BJ (cell line): Measurements from ENCODE around the gene LDLRAD3. TPM values are rescaled to one million over a fixed set of nuclear protein-coding genes. Genes with fewer than 3 reads are reported as not detected.

Experiments used
- CTCF ChIA-PET: fragments of 350-600 bp; formaldehyde crosslinking; extraction: SDS; loops from one replicate; lab custom pipeline; 2021; ENCODE audit warnings: antibody characterized with exemption, inconsistent platforms; lab: Yijun Ruan, JAX
- POLR2A ChIA-PET: fragments of 300-600 bp; sonication (Branson Sonifier 250); formaldehyde crosslinking; extraction: SDS; loops from one replicate; lab custom pipeline; 2021; ENCODE audit warnings: antibody characterized with exemption; lab: Charles Lee
- DNase-seq: peaks from one replicate; pipeline ENCODE4 v3.0.0-alpha.2; 2011; ENCODE audit warnings: low read depth
- H3K27me3 ChIP-seq: 2 replicates; pipeline ENCODE4 v1.6.0; 2011; ENCODE audit warnings: low read length; ENCODE audit not compliant: control insufficient read depth, insufficient read depth
- H3K36me3 ChIP-seq: 2 replicates; pipeline ENCODE4 v1.5.1; 2011; ENCODE audit warnings: low read length; ENCODE audit not compliant: control insufficient read depth, insufficient read depth
- H3K4me3 ChIP-seq: 2 replicates; pipeline ENCODE4 v1.5.1; 2011; ENCODE audit warnings: low read depth, mild to moderate bottlenecking, control low read depth, low read length
- CTCF ChIP-seq: IDR thresholded peaks from 2 replicates; pipeline ENCODE4 v1.5.1; 2011; ENCODE audit warnings: low read depth, mild to moderate bottlenecking, control low read depth, inconsistent platforms, low read length, moderate library complexity; ENCODE audit not compliant: insufficient read depth
- polyA plus RNA-seq: library from polyadenylated mRNA; depleted of rRNA; stranded (reverse); fragments of >200 nt; gene quantifications from 2 replicates; pipeline ENCODE4 v1.2.3, GENCODE V29; 2011

LDLRAD3 gene
- polyA plus RNA-seq, 1 experiment, result 3.5 TPM

GRCh38 chr11:36195496-36196354 is 251.9 kb downstream of the LDLRAD3 start:
- ChIA-PET CTCF (interaction anchor here (0.8 to 1.2 kb wide), 3 partner anchors 10 to 220 kb away, joined by 3 read pairs; no protein-coding TSS in a partner anchor), POLR2A (interaction anchor here (0.6 kb wide), 1 partner anchor 590 kb away, joined by 9 read pairs; no protein-coding TSS in a partner anchor)
- Histone ChIP-seq H3K36me3 (no peaks in the 10 kb centered on the region), H3K4me3 (no peak overlapping the region), H3K27me3 (no peaks in the 10 kb centered on the region)
- TF ChIP-seq CTCF, result no peak
- peak; percentile 7 for DNase-seq

- no peak for TF ChIP-seq CTCF
- Histone ChIP-seq H3K27me3 (no peaks in the 10 kb centered on the region), H3K4me3 (no peak overlapping the region), H3K36me3 (no peaks in the 10 kb centered on the region)
- CTCF ChIA-PET, result interaction anchor here (0.8 to 1.2 kb wide), 2 partner anchors 71 to 221 kb away, joined by 3 read pairs; no protein-coding TSS in a partner anchor
- POLR2A ChIA-PET, result interaction anchor here (0.6 kb wide), 1 partner anchor 591 kb away, joined by 9 read pairs; no protein-coding TSS in a partner anchor
- DNase-seq, result no peak
These were observed 252.6 kb downstream of the LDLRAD3 start for GRCh38 chr11:36196411-36196998.

- Histone ChIP-seq H3K27me3 (no peaks in the 10 kb centered on the region), H3K4me3 (no peak overlapping the region), H3K36me3 (no peaks in the 10 kb centered on the region)
- no peak for DNase-seq
- POLR2A ChIA-PET, result no interaction called here
- CTCF ChIA-PET, result no interaction called here
- TF ChIP-seq CTCF, result no peak
These were observed 257.5 kb downstream of the LDLRAD3 start for GRCh38 chr11:36201411-36201810.

- ChIA-PET CTCF (interaction anchor here (0.7 kb wide), 3 partner anchors 11 to 1038 kb away, joined by 3 read pairs; no protein-coding TSS in a partner anchor), POLR2A (no interaction called here)
These were observed 261.7 kb downstream of the LDLRAD3 start for GRCh38 chr11:36205536-36205935.

More at GRCh38 chr11:36205536-36205935, 261.7 kb downstream of the LDLRAD3 start:
- Histone ChIP-seq H3K27me3 (no peaks in the 10 kb centered on the region), H3K4me3 (no peak overlapping the region), H3K36me3 (no peaks in the 10 kb centered on the region)
- no peak for TF ChIP-seq CTCF
- DNase-seq, result no peak
